H9 (cell line): ENCODE measurements around the gene ANK3. TPM values are rescaled to one million over a fixed set of nuclear protein-coding genes. Genes with fewer than 3 reads are reported as not detected.

Source experiments
- DNase-seq: peaks from one replicate; pipeline ENCODE4 v3.0.0-alpha.2; 2017
- H2AFZ ChIP-seq: one replicate; pipeline ENCODE4 v1.6.1; 2013; ENCODE audit warnings: mild to moderate bottlenecking, low read length, control low read depth, moderate library complexity
- H2AK5ac ChIP-seq: 2 replicates; pipeline ENCODE4 v1.6.1; 2013; ENCODE audit warnings: low read length, control low read depth, mixed read lengths; ENCODE audit not compliant: insufficient read length
- H2BK120ac ChIP-seq: one replicate; pipeline ENCODE4 v1.6.1; 2013; ENCODE audit warnings: low read depth, mild to moderate bottlenecking, low read length, control low read depth, inconsistent platforms; ENCODE audit not compliant: poor library complexity, severe bottlenecking
- H2BK12ac ChIP-seq: 2 replicates; pipeline ENCODE4 v1.6.1; 2013; ENCODE audit warnings: low read length, control low read depth, mixed read lengths, low read depth; ENCODE audit not compliant: insufficient read length
- H2BK15ac ChIP-seq: 2 replicates; pipeline ENCODE4 v1.6.1; 2013; ENCODE audit warnings: low read depth, low read length, control low read depth
- H2BK20ac ChIP-seq: one replicate; pipeline ENCODE4 v1.6.1; 2013; ENCODE audit warnings: low read depth, mild to moderate bottlenecking, low read length, control low read depth, inconsistent platforms; ENCODE audit not compliant: poor library complexity, severe bottlenecking
- H2BK5ac ChIP-seq: 2 replicates; pipeline ENCODE4 v1.6.1; 2013; ENCODE audit warnings: low read length, control low read depth, mixed read lengths; ENCODE audit not compliant: insufficient read length
- H3K14ac ChIP-seq: 2 replicates; pipeline ENCODE4 v1.6.1; 2013; ENCODE audit warnings: low read length, control low read depth; ENCODE audit not compliant: insufficient read depth
- H3K18ac ChIP-seq: 2 replicates; pipeline ENCODE4 v1.6.1; 2013; ENCODE audit warnings: low read depth, mild to moderate bottlenecking, mixed read lengths, low read length, control low read depth; ENCODE audit not compliant: insufficient read length
- H3K23ac ChIP-seq: 2 replicates; pipeline ENCODE4 v1.6.1; 2013; ENCODE audit warnings: low read length, control low read depth, mixed read lengths, low read depth; ENCODE audit not compliant: insufficient read length
- H3K23me2 ChIP-seq: 2 replicates; pipeline ENCODE4 v1.6.1; 2013; ENCODE audit warnings: low read depth, mild to moderate bottlenecking, mixed read lengths, low read length, control low read depth; ENCODE audit not compliant: insufficient read length, poor library complexity, severe bottlenecking
- H3K27ac ChIP-seq: 2 replicates; pipeline ENCODE4 v1.5.1; 2013; ENCODE audit warnings: low read length, control low read depth, mixed read lengths, low read depth; ENCODE audit not compliant: insufficient read length
- H3K27me3 ChIP-seq: 2 replicates; pipeline ENCODE4 v1.6.1; 2013; ENCODE audit warnings: low read length, control low read depth, inconsistent platforms; ENCODE audit not compliant: insufficient read depth
- H3K4ac ChIP-seq: 2 replicates; pipeline ENCODE4 v1.6.1; 2013; ENCODE audit warnings: low read depth, mild to moderate bottlenecking, control low read depth, inconsistent platforms, low read length, moderate library complexity
- H3K4me1 ChIP-seq: 2 replicates; pipeline ENCODE4 v1.6.1; 2013; ENCODE audit warnings: low read length, control low read depth, inconsistent platforms; ENCODE audit not compliant: insufficient read depth
- H3K4me2 ChIP-seq: 2 replicates; pipeline ENCODE4 v1.6.1; 2013; ENCODE audit warnings: low read length, control low read depth, mixed read lengths; ENCODE audit not compliant: insufficient read length, insufficient read depth
- H3K56ac ChIP-seq: 2 replicates; pipeline ENCODE4 v1.6.1; 2013; ENCODE audit warnings: low read depth, mild to moderate bottlenecking, mixed read lengths, low read length, control low read depth; ENCODE audit not compliant: insufficient read length
- H3K79me1 ChIP-seq: 2 replicates; pipeline ENCODE4 v1.6.1; 2013; ENCODE audit warnings: low read depth, mild to moderate bottlenecking, moderate library complexity, low read length, control low read depth, inconsistent platforms; ENCODE audit not compliant: insufficient read depth, poor library complexity, severe bottlenecking
- H3K79me2 ChIP-seq: 2 replicates; pipeline ENCODE4 v1.6.1; 2013; ENCODE audit warnings: low read length, control low read depth, inconsistent platforms; ENCODE audit not compliant: insufficient read depth
- H3K9ac ChIP-seq: 2 replicates; pipeline ENCODE4 v1.6.1; 2013; ENCODE audit warnings: low read length, control low read depth, mixed read lengths; ENCODE audit not compliant: insufficient read length; ENCODE audit errors: extremely low read depth
- H3K9me3 ChIP-seq: one replicate; pipeline ENCODE4 v1.6.1; 2013; ENCODE audit warnings: low read depth, low read length, inconsistent platforms; ENCODE audit not compliant: control insufficient read depth
- H3T11ph ChIP-seq: one replicate; pipeline ENCODE4 v1.6.1; 2013; ENCODE audit warnings: mild to moderate bottlenecking, low read length, control low read depth, inconsistent platforms
- H4K20me1 ChIP-seq: one replicate; pipeline ENCODE4 v1.6.1; 2013; ENCODE audit not compliant: control insufficient read depth, insufficient read length, insufficient read depth
- H4K5ac ChIP-seq: 2 replicates; pipeline ENCODE4 v1.6.1; 2013; ENCODE audit warnings: low read depth, mild to moderate bottlenecking, mixed read lengths, low read length, control low read depth; ENCODE audit not compliant: insufficient read length
- H4K8ac ChIP-seq: replicated peaks from 2 replicates; pipeline ENCODE4 v1.6.1; 2013; ENCODE audit warnings: low read length, control low read depth, mixed read lengths, low read depth; ENCODE audit not compliant: insufficient read length
- H4K91ac ChIP-seq: 2 replicates; pipeline ENCODE4 v1.6.1; 2013; ENCODE audit warnings: low read depth, mild to moderate bottlenecking, moderate library complexity, mixed read lengths, low read length, control low read depth; ENCODE audit not compliant: insufficient read length
- H3K27ac Mint-ChIP-seq, 3 experiments: 2 replicates in 2 of 3; 3 replicates in 1 of 3; pipeline ENCODE4 v1.8.0; 2020 to 2021; ENCODE audit warnings: mixed read lengths in 3 of 3, mild to moderate bottlenecking in 1 of 3, moderate library complexity in 1 of 3
- H3K27me3 Mint-ChIP-seq: 2 replicates; pipeline ENCODE4 v1.8.0; 2021; ENCODE audit warnings: low read depth, mild to moderate bottlenecking, moderate library complexity, mixed read lengths
- H3K36me3 Mint-ChIP-seq, 3 experiments: 2 replicates in 2 of 3; 3 replicates in 1 of 3; pipeline ENCODE4 v1.8.0; 2020 to 2021; ENCODE audit warnings: low read depth in 3 of 3, mixed read lengths in 3 of 3; ENCODE audit not compliant: insufficient read depth in 1 of 3
- H3K4me1 Mint-ChIP-seq, 2 experiments: 2 replicates each; pipeline ENCODE4 v1.8.0; 2020; ENCODE audit warnings: mixed read lengths in 2 of 2
- H3K4me3 Mint-ChIP-seq, 2 experiments: 2 replicates in 1 of 2; 3 replicates in 1 of 2; pipeline ENCODE4 v1.8.0; 2020 to 2021; ENCODE audit warnings: mild to moderate bottlenecking in 2 of 2, mixed read lengths in 2 of 2, moderate library complexity in 1 of 2
- H3K9me3 Mint-ChIP-seq, 2 experiments: 2 replicates in 1 of 2; 3 replicates in 1 of 2; pipeline ENCODE4 v1.8.0; 2020; ENCODE audit warnings: mild to moderate bottlenecking in 2 of 2, mixed read lengths in 2 of 2, moderate library complexity in 1 of 2
- total RNA-seq: library from RNA; stranded (reverse); gene quantifications from 2 replicates; pipeline ENCODE4 v1.2.1, GENCODE V29; 2021
- TF ChIP-seq, protein P1 (sequence below): fragments of 200-600 bp; sonication (generic); conservative IDR thresholded peaks from 3 replicates; pipeline ENCODE4 v1.8.0; 2021; ENCODE audit warnings: antibody characterized with exemption, mild to moderate bottlenecking

Gene ANK3
- total RNA-seq, 1 experiment from 2014 or later: 59.6 TPM

GRCh38 chr10:60192946-60193345, 196.7 kb downstream of the ANK3 start:
- no peak overlapping the region for H2AFZ ChIP-seq
- TF ChIP-seq, protein P1, sequence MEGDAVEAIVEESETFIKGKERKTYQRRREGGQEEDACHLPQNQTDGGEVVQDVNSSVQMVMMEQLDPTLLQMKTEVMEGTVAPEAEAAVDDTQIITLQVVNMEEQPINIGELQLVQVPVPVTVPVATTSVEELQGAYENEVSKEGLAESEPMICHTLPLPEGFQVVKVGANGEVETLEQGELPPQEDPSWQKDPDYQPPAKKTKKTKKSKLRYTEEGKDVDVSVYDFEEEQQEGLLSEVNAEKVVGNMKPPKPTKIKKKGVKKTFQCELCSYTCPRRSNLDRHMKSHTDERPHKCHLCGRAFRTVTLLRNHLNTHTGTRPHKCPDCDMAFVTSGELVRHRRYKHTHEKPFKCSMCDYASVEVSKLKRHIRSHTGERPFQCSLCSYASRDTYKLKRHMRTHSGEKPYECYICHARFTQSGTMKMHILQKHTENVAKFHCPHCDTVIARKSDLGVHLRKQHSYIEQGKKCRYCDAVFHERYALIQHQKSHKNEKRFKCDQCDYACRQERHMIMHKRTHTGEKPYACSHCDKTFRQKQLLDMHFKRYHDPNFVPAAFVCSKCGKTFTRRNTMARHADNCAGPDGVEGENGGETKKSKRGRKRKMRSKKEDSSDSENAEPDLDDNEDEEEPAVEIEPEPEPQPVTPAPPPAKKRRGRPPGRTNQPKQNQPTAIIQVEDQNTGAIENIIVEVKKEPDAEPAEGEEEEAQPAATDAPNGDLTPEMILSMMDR: no peak
- no peak overlapping the region for H2BK20ac ChIP-seq
- H3K79me1 ChIP-seq: no peaks in the 10 kb centered on the region
- 0 out of 5 replicates have a peak, but pooled peaks cover 0 to 3% of the 10 kb centered on the region in 2 experiments for H3K9me3 Mint-ChIP-seq
- no peak overlapping the region for H3K14ac ChIP-seq
- no peak overlapping the region for H4K91ac ChIP-seq
- no peak overlapping the region for H2BK120ac ChIP-seq
- no peak overlapping the region for H4K8ac ChIP-seq
- H3K27me3 ChIP-seq: no peaks in the 10 kb centered on the region
- no peak overlapping the region for H3T11ph ChIP-seq
- H3K23me2 ChIP-seq: no peaks in the 10 kb centered on the region
- no peak overlapping the region for H3K56ac ChIP-seq
- H3K9ac ChIP-seq: no peak overlapping the region
- H3K9me3 ChIP-seq: no peaks in the 10 kb centered on the region
- H3K36me3 Mint-ChIP-seq: peaks cover 6 to 11% (median 10%) of the 10 kb centered on the region in 3 experiments; a peak in 4 of 7 replicates
- no peak overlapping the region for H3K18ac ChIP-seq
- no peaks in the 10 kb centered on the region for H4K20me1 ChIP-seq
- no peak overlapping the region for H3K4me2 ChIP-seq
- no peaks in the 10 kb centered on the region for H3K4me1 ChIP-seq
- no peak overlapping the region for H3K27ac ChIP-seq
- no peaks in the 10 kb centered on the region for H3K79me2 ChIP-seq
- H2BK5ac ChIP-seq: no peak overlapping the region
- no peak overlapping the region for H2BK12ac ChIP-seq
- no peaks in the 10 kb centered on the region for H3K27me3 Mint-ChIP-seq
- no peak for DNase-seq
- H2AK5ac ChIP-seq: no peak overlapping the region
- no peak overlapping the region for H3K23ac ChIP-seq
- no peak overlapping the region for H2BK15ac ChIP-seq
- no peak overlapping the region for H3K27ac Mint-ChIP-seq
- H3K4me1 Mint-ChIP-seq: peaks cover 0 to under 1% of the 10 kb centered on the region in 2 experiments; a peak in 2 of 4 replicates
- no peak overlapping the region for H3K4ac ChIP-seq
- H4K5ac ChIP-seq: no peak overlapping the region
- H3K4me3 Mint-ChIP-seq: no peak overlapping the region
